ACC112 (cell line): ENCODE data around the gene ST6GALNAC2.
A peak's percentile ranks its signal among the peaks of the same experiment; 100 is the strongest.

Experiments
- H2AFZ ChIP-seq: fragments of 200-600 bp; sonication (generic); one replicate; pipeline ENCODE4 v1.6.0; 2017; ENCODE audit warnings: antibody characterized with exemption, low read length; ENCODE audit not compliant: unreplicated experiment
- H3K27ac ChIP-seq: fragments of 200-600 bp; sonication (generic); 2 replicates; pipeline ENCODE4 v1.5.1; 2014; ENCODE audit warnings: low read depth, mild to moderate bottlenecking, antibody characterized with exemption, low read length, moderate library complexity
- H3K27me3 ChIP-seq: fragments of 200-600 bp; sonication (generic); 2 replicates; pipeline ENCODE4 v1.6.1; 2014; ENCODE audit warnings: mild to moderate bottlenecking, antibody characterized with exemption, low read length, moderate library complexity, mixed read lengths; ENCODE audit not compliant: insufficient read depth
- H3K36me3 ChIP-seq: fragments of 200-600 bp; sonication (generic); 2 replicates; pipeline ENCODE4 v1.6.1; 2016; ENCODE audit warnings: mild to moderate bottlenecking, antibody characterized with exemption, low read length, moderate library complexity, mixed read lengths; ENCODE audit not compliant: insufficient read depth
- H3K4me1 ChIP-seq: fragments of 200-600 bp; sonication (generic); one replicate; pipeline ENCODE4 v1.6.1; 2016; ENCODE audit warnings: low read length, mixed read lengths; ENCODE audit not compliant: insufficient read depth, unreplicated experiment, control insufficient read depth
- H3K4me3 ChIP-seq: fragments of 200-600 bp; sonication (generic); 2 replicates; pipeline ENCODE4 v1.5.1; 2014; ENCODE audit warnings: mild to moderate bottlenecking, low read depth, low read length
- H3K79me2 ChIP-seq: fragments of 200-600 bp; sonication (generic); one replicate; pipeline ENCODE4 v1.6.0; 2016; ENCODE audit warnings: low read length; ENCODE audit not compliant: control insufficient read depth, unreplicated experiment, insufficient read depth

Gene ST6GALNAC2

GRCh38 chr17:76553178-76553908 is 32.3 kb downstream of the ST6GALNAC2 start:
- no peak overlapping the region for H3K4me3 ChIP-seq
- H3K36me3 ChIP-seq: no peaks in the 10 kb centered on the region
- H3K4me1 ChIP-seq: peaks cover 17% of the 10 kb centered on the region
- peaks cover 12% of the 10 kb centered on the region for H3K79me2 ChIP-seq
- H3K27ac ChIP-seq: no peak overlapping the region
- H3K27me3 ChIP-seq: no peaks in the 10 kb centered on the region
- no peak overlapping the region for H2AFZ ChIP-seq

- peak overlapping the region; percentile 42 for H3K27ac ChIP-seq
- H3K4me1 ChIP-seq: peaks cover 31% of the 10 kb centered on the region
Measured at GRCh38 chr17:76551685-76552084, 34.0 kb downstream of the ST6GALNAC2 start.

GRCh38 chr17:76550712-76551615 is 34.7 kb downstream of the ST6GALNAC2 start:
- H3K36me3 ChIP-seq: no peaks in the 10 kb centered on the region
- peaks cover 35% of the 10 kb centered on the region for H3K4me1 ChIP-seq
- no peak overlapping the region for H3K4me3 ChIP-seq
- no peak overlapping the region for H2AFZ ChIP-seq
- H3K79me2 ChIP-seq: no peaks in the 10 kb centered on the region
- peak overlapping the region; percentile 42 for H3K27ac ChIP-seq
- H3K27me3 ChIP-seq: no peaks in the 10 kb centered on the region

More at GRCh38 chr17:76551685-76552084, 34.0 kb downstream of the ST6GALNAC2 start:
- Histone ChIP-seq H3K4me3 (no peak overlapping the region), H2AFZ (no peak overlapping the region), H3K79me2 (peaks cover 4% of the 10 kb centered on the region), H3K36me3 (no peaks in the 10 kb centered on the region), H3K27me3 (no peaks in the 10 kb centered on the region)

GRCh38 chr17:76549539-76549938 is 36.1 kb downstream of the ST6GALNAC2 start:
- H3K4me1 ChIP-seq: peaks cover 40% of the 10 kb centered on the region
- H3K36me3 ChIP-seq: no peaks in the 10 kb centered on the region
- H3K27me3 ChIP-seq: no peaks in the 10 kb centered on the region
- H3K4me3 ChIP-seq: no peak overlapping the region
- H3K79me2 ChIP-seq: no peaks in the 10 kb centered on the region
- H2AFZ ChIP-seq: no peak overlapping the region
- no peak overlapping the region for H3K27ac ChIP-seq

GRCh38 chr17:76549215-76549518 is 36.5 kb downstream of the ST6GALNAC2 start:
- Histone ChIP-seq H3K27ac (no peak overlapping the region), H3K79me2 (no peaks in the 10 kb centered on the region), H3K36me3 (no peaks in the 10 kb centered on the region), H3K4me3 (no peak overlapping the region), H3K27me3 (no peaks in the 10 kb centered on the region), H2AFZ (no peak overlapping the region), H3K4me1 (peaks cover 40% of the 10 kb centered on the region)

GRCh38 chr17:76548378-76549214 is 37.1 kb downstream of the ST6GALNAC2 start:
- H3K27ac ChIP-seq: no peak overlapping the region
- H3K79me2 ChIP-seq: no peaks in the 10 kb centered on the region
- no peaks in the 10 kb centered on the region for H3K27me3 ChIP-seq
- no peaks in the 10 kb centered on the region for H3K36me3 ChIP-seq
- H2AFZ ChIP-seq: no peak overlapping the region
- H3K4me1 ChIP-seq: peaks cover 40% of the 10 kb centered on the region
- H3K4me3 ChIP-seq: no peak overlapping the region

GRCh38 chr17:76547642-76548202 is 37.9 kb downstream of the ST6GALNAC2 start:
- no peak overlapping the region for H3K4me3 ChIP-seq
- no peak overlapping the region for H2AFZ ChIP-seq
- H3K4me1 ChIP-seq: peaks cover 40% of the 10 kb centered on the region
- peak overlapping the region; percentile 93 for H3K27ac ChIP-seq
- no peaks in the 10 kb centered on the region for H3K36me3 ChIP-seq
- H3K79me2 ChIP-seq: no peaks in the 10 kb centered on the region
- no peaks in the 10 kb centered on the region for H3K27me3 ChIP-seq

GRCh38 chr17:76547183-76547641 is 38.4 kb downstream of the ST6GALNAC2 start:
- Histone ChIP-seq H3K27ac (peak overlapping the region; percentile 93), H3K4me3 (no peak overlapping the region), H3K79me2 (no peaks in the 10 kb centered on the region), H3K36me3 (no peaks in the 10 kb centered on the region), H2AFZ (no peak overlapping the region), H3K4me1 (peaks cover 40% of the 10 kb centered on the region), H3K27me3 (no peaks in the 10 kb centered on the region)

GRCh38 chr17:76546556-76547182 is 39.0 kb downstream of the ST6GALNAC2 start:
- no peaks in the 10 kb centered on the region for H3K79me2 ChIP-seq
- no peaks in the 10 kb centered on the region for H3K27me3 ChIP-seq
- H3K36me3 ChIP-seq: no peaks in the 10 kb centered on the region
- H3K4me1 ChIP-seq: peaks cover 40% of the 10 kb centered on the region
- peak overlapping the region; percentile 93 for H3K27ac ChIP-seq
- no peak overlapping the region for H2AFZ ChIP-seq
- H3K4me3 ChIP-seq: no peak overlapping the region
